ENCODE measurements around the gene CCDC9B. TPM values are rescaled to one million over a fixed set of nuclear protein-coding genes. Genes with fewer than 3 reads are reported as not detected.

The CCDC9B gene
- total and polyA plus RNA-seq, 2 of the 4 experiments (the other 2 are of a cell fraction), result 19.7 to 30.9 TPM

GRCh38 chr15:40292246-40292645 is 48.5 kb downstream of the CCDC9B start:
- ChIA-PET CTCF (interaction anchor here (0.5 to 1.6 kb wide), 3 partner anchors 13 to 177 kb away, joined by 3 to 4 read pairs (median 4); no protein-coding TSS in a partner anchor), POLR2A (ENCODE audit: unreplicated experiment) (no interaction called here)
- no peak overlapping the region for H3K4me3 ChIP-seq (ENCODE audit: insufficient read depth, low read depth, low read length)
- BruUV-seq (replicated peaks), result no TSS peak
- H3K9me1 ChIP-seq (ENCODE audit: insufficient read depth, low read length), result no peaks in the 10 kb centered on the region
- no peak overlapping the region for H3K14ac ChIP-seq (replicated peaks; ENCODE audit: low read depth, low read length)
- in situ Hi-C loops (cut with MboI; ENCODE audit: low sequenced_read_pairs), result no loop called here
- no peak overlapping the region for H2AK5ac ChIP-seq (ENCODE audit: low read depth, low read length)
- no peak overlapping the region for H2BK5ac ChIP-seq (ENCODE audit: low read depth, low read length, poor library complexity, severe bottlenecking)
- H3K4ac ChIP-seq (ENCODE audit: low read depth, low read length), result no peak overlapping the region
- H3K18ac ChIP-seq (ENCODE audit: low read depth, low read length), result no peak overlapping the region
- ATAC-seq (ENCODE audit: low read depth) (no peak), DNase-seq (no peak)
- no peak overlapping the region for H3K27ac ChIP-seq (ENCODE audit: insufficient read depth, low read length)
- H3K27me3 ChIP-seq (ENCODE audit: control insufficient read depth, insufficient read depth, low read length), result peaks cover 75% of the 10 kb centered on the region
- no peak overlapping the region for H3K4me2 ChIP-seq (ENCODE audit: low read depth, low read length)
- no peaks in the 10 kb centered on the region for H4K20me1 ChIP-seq (ENCODE audit: insufficient read depth, low read length)
- no peak overlapping the region for H4K91ac ChIP-seq (ENCODE audit: insufficient read depth, low read depth, low read length)
- no peak overlapping the region for H3K23ac ChIP-seq (ENCODE audit: low read depth, low read length)
- peak overlapping the region; percentile 52 for H2AK9ac ChIP-seq (replicated peaks; ENCODE audit: low read depth, low read length, poor library complexity)
- no peak overlapping the region for H2BK20ac ChIP-seq (ENCODE audit: low read depth, low read length)
- no peaks in the 10 kb centered on the region for H3K79me1 ChIP-seq (ENCODE audit: low read depth in 1 of 2, low read length in 2 of 2)
- WGBS, 2 experiments (ENCODE audit: extremely low coverage in 2 of 2, insufficient read length in 1 of 2), result 80% methylated on average over 2 of the region's 3 CpGs; no CpG with 5 or more reads in 1 of the 2 experiments
- H2BK120ac ChIP-seq (ENCODE audit: low read depth, low read length), result no peak overlapping the region
- no peak overlapping the region for H2BK15ac ChIP-seq (ENCODE audit: low read depth, low read length)
- dilution Hi-C loops (cut with HindIII; ENCODE audit: low sequenced_read_pairs, unreplicated experiment), result no loop called here
- H3K4me1 ChIP-seq (ENCODE audit: control insufficient read depth, insufficient read depth, low read length), result no peaks in the 10 kb centered on the region
- no peak overlapping the region for H3K56ac ChIP-seq (ENCODE audit: extremely low read depth, insufficient read depth, low read length)
- H4K8ac ChIP-seq (ENCODE audit: low read depth in 2 of 2, low read length in 2 of 2), result no peak overlapping the region
- no peak overlapping the region for H4K5ac ChIP-seq (ENCODE audit: low read depth, low read length)
- intact Hi-C loops (cut with micrococcal nuclease), result no loop called here
- no peaks in the 10 kb centered on the region for H3K9me3 ChIP-seq (ENCODE audit: control insufficient read depth, insufficient read depth, low read length)
- no peaks in the 10 kb centered on the region for H3K36me3 ChIP-seq (ENCODE audit: control insufficient read depth, insufficient read depth, low read length)
- no peak overlapping the region for H2AFZ ChIP-seq (replicated peaks; ENCODE audit: low read length, poor library complexity)
- H3K9ac ChIP-seq (ENCODE audit: low read depth, low read length), result no peak overlapping the region
- TF ChIP-seq RCOR1 (IDR thresholded peaks at IDR 0.05; ENCODE audit: insufficient replicate concordance, low read length), result no peak
- no peak for TF ChIP-seq MAZ (IDR thresholded peaks at IDR 0.05; ENCODE audit: borderline replicate concordance, low read depth, low read length)
- TF ChIP-seq CTCF (conservative IDR thresholded peaks at IDR 0.05; ENCODE audit: low read depth, low read length), result no peak
- no peak for TF ChIP-seq RAD21 (IDR thresholded peaks at IDR 0.05; ENCODE audit: low read length)
- TF ChIP-seq MXI1 (IDR thresholded peaks at IDR 0.05; ENCODE audit: borderline replicate concordance, low read depth, low read length), result no peak
- no peak for TF ChIP-seq FOS (IDR thresholded peaks at IDR 0.05; ENCODE audit: low read depth, low read length)
- TF ChIP-seq RFX5 (IDR thresholded peaks at IDR 0.05; ENCODE audit: low read depth, low read length), result no peak
- TF ChIP-seq USF2 (IDR thresholded peaks at IDR 0.05; ENCODE audit: low read depth, low read length), result no peak
- no peak for TF ChIP-seq POLR2A (IDR thresholded peaks at IDR 0.05; ENCODE audit: low read depth, low read length)
- no peak for TF ChIP-seq CHD1 (IDR thresholded peaks at IDR 0.05; ENCODE audit: low read depth, low read length)
- TF ChIP-seq NFE2L2 (IDR thresholded peaks at IDR 0.05; ENCODE audit: low read depth, low read length), result no peak
- no peak for TF ChIP-seq CEBPB (IDR thresholded peaks at IDR 0.05; ENCODE audit: low read depth, low read length)
- TF ChIP-seq ELK1 (IDR thresholded peaks at IDR 0.05; ENCODE audit: borderline replicate concordance, low read depth, low read length), result no peak
- TF ChIP-seq SMC3 (IDR thresholded peaks at IDR 0.05; ENCODE audit: low read depth, low read length), result no peak
- no peak for TF ChIP-seq MAFK (IDR thresholded peaks at IDR 0.05; ENCODE audit: low read depth, low read length)
- TF ChIP-seq BHLHE40 (IDR thresholded peaks at IDR 0.05; ENCODE audit: low read depth, low read length), result no peak

Data from IMR-90 (cell line).